ENCODE results near the gene STOML1. TPM values are rescaled to one million over a fixed set of nuclear protein-coding genes. Genes with fewer than 3 reads are reported as not detected.
A peak's percentile ranks its signal among the peaks of the same experiment; 100 is the strongest.

The STOML1 gene
- total RNA-seq, 1 donor from 2014 or later, result 17.1 TPM

- TF ChIP-seq CTCF (IDR thresholded peaks at IDR 0.05), result no peak
- H3K4me3 Mint-ChIP-seq (ENCODE audit: unreplicated experiment), result no peak overlapping the region
- no peak for DNase-seq (ENCODE audit: extremely low spot score, unreplicated experiment)
- H3K27me3 Mint-ChIP-seq (ENCODE audit: unreplicated experiment), result no peaks in the 10 kb centered on the region
- H3K36me3 Mint-ChIP-seq (ENCODE audit: unreplicated experiment), result peaks cover 48% of the 10 kb centered on the region
- H3K27ac Mint-ChIP-seq (ENCODE audit: unreplicated experiment), result no peak overlapping the region
- no peaks in the 10 kb centered on the region for H3K9me3 Mint-ChIP-seq (ENCODE audit: unreplicated experiment)
- peaks cover 50% of the 10 kb centered on the region for H3K4me1 Mint-ChIP-seq (ENCODE audit: unreplicated experiment)
Observed at GRCh38 chr15:73947651-73948050, 44.4 kb downstream of the STOML1 start.

- peaks cover 50% of the 10 kb centered on the region for H3K4me1 Mint-ChIP-seq (ENCODE audit: unreplicated experiment)
- H3K27ac Mint-ChIP-seq (ENCODE audit: unreplicated experiment), result no peak overlapping the region
- no peaks in the 10 kb centered on the region for H3K9me3 Mint-ChIP-seq (ENCODE audit: unreplicated experiment)
- DNase-seq (ENCODE audit: extremely low spot score, unreplicated experiment), result no peak
- H3K27me3 Mint-ChIP-seq (ENCODE audit: unreplicated experiment), result no peaks in the 10 kb centered on the region
- no peak overlapping the region for H3K4me3 Mint-ChIP-seq (ENCODE audit: unreplicated experiment)
- TF ChIP-seq CTCF (IDR thresholded peaks at IDR 0.05), result no peak
- H3K36me3 Mint-ChIP-seq (ENCODE audit: unreplicated experiment), result peaks cover 44% of the 10 kb centered on the region
Observed at GRCh38 chr15:73946795-73947370, 45.2 kb downstream of the STOML1 start.

- no peak for TF ChIP-seq CTCF (IDR thresholded peaks at IDR 0.05)
- Mint-ChIP-seq H3K27ac (ENCODE audit: unreplicated experiment) (no peak overlapping the region), H3K4me3 (ENCODE audit: unreplicated experiment) (no peak overlapping the region), H3K27me3 (ENCODE audit: unreplicated experiment) (no peaks in the 10 kb centered on the region), H3K4me1 (ENCODE audit: unreplicated experiment) (peaks cover 50% of the 10 kb centered on the region), H3K36me3 (ENCODE audit: unreplicated experiment) (peaks cover 44% of the 10 kb centered on the region), H3K9me3 (ENCODE audit: unreplicated experiment) (no peaks in the 10 kb centered on the region)
- no peak for DNase-seq (ENCODE audit: extremely low spot score, unreplicated experiment)
Observed at GRCh38 chr15:73946046-73946721, 45.9 kb downstream of the STOML1 start.

GRCh38 chr15:73945130-73945508, 47.0 kb downstream of the STOML1 start:
- Mint-ChIP-seq H3K4me1 (ENCODE audit: unreplicated experiment) (peaks cover 50% of the 10 kb centered on the region), H3K27ac (ENCODE audit: unreplicated experiment) (no peak overlapping the region), H3K4me3 (ENCODE audit: unreplicated experiment) (no peak overlapping the region), H3K27me3 (ENCODE audit: unreplicated experiment) (no peaks in the 10 kb centered on the region), H3K36me3 (ENCODE audit: unreplicated experiment) (peaks cover 44% of the 10 kb centered on the region), H3K9me3 (ENCODE audit: unreplicated experiment) (no peaks in the 10 kb centered on the region)
- no peak for DNase-seq (ENCODE audit: extremely low spot score, unreplicated experiment)
- TF ChIP-seq CTCF (IDR thresholded peaks at IDR 0.05), result no peak

GRCh38 chr15:73944161-73945129, 47.6 kb downstream of the STOML1 start:
- peaks cover 53% of the 10 kb centered on the region for H3K4me1 Mint-ChIP-seq (ENCODE audit: unreplicated experiment)
- no peak for TF ChIP-seq CTCF (IDR thresholded peaks at IDR 0.05)
- peaks cover 42% of the 10 kb centered on the region for H3K36me3 Mint-ChIP-seq (ENCODE audit: unreplicated experiment)
- no peak overlapping the region for H3K4me3 Mint-ChIP-seq (ENCODE audit: unreplicated experiment)
- H3K27me3 Mint-ChIP-seq (ENCODE audit: unreplicated experiment), result no peaks in the 10 kb centered on the region
- peak overlapping the region; percentile 62 for H3K27ac Mint-ChIP-seq (ENCODE audit: unreplicated experiment)
- no peak for DNase-seq (ENCODE audit: extremely low spot score, unreplicated experiment)
- H3K9me3 Mint-ChIP-seq (ENCODE audit: unreplicated experiment), result no peaks in the 10 kb centered on the region

All from osteocyte (in vitro differentiated cells).